HepG2 (cell line): Measurements from ENCODE around the gene MVB12A. TPM values are rescaled to one million over a fixed set of nuclear protein-coding genes. Genes with fewer than 3 reads are reported as not detected.

Experiments
- ATAC-seq: fragments of 200-7000 bp; cut with Tn5 transposase; 3 replicates; pipeline ENCODE4 v1.9.1; 2020; ENCODE audit warnings: mild to moderate bottlenecking, moderate library complexity
- BruUV-seq: library from RNA; stranded (reverse); fragments of 400-500 nt; replicated peaks from 2 replicates; lab custom pipeline; 2021; lab: Mats Ljungman, UMichigan
- CTCF ChIA-PET: fragments of 300-600 bp; formaldehyde crosslinking; extraction: SDS; loops from one replicate; lab custom pipeline; 2021; ENCODE audit warnings: low total read pairs, inconsistent platforms, low intra/inter-chr PET ratio; lab: Yijun Ruan, JAX
- POLR2A ChIA-PET: fragments of 350-600 bp; sonication (Branson Sonifier 250); formaldehyde crosslinking; loops from one replicate; lab custom pipeline; 2020; ENCODE audit warnings: antibody characterized with exemption, inconsistent platforms; lab: Yijun Ruan, JAX
- DNase-seq: peaks from one replicate; pipeline ENCODE4 v3.0.0-alpha.2; 2015; ENCODE audit warnings: low spot score
- FAIRE-seq: peaks from 3 replicates; lab custom pipeline; 2011; peaks lifted over from hg19 to GRCh38; lab: Jason Lieb, UNC
- H2AFZ ChIP-seq: one replicate; pipeline ENCODE4 v1.6.1; 2011; ENCODE audit warnings: low read length, inconsistent platforms
- H3K27ac ChIP-seq: fragments of 300-600 bp; 3 replicates; pipeline ENCODE4 v1.8.0; 2011; ENCODE audit warnings: mixed run types, mild to moderate bottlenecking, mixed read lengths, low read length, inconsistent platforms; ENCODE audit not compliant: insufficient read depth; ENCODE audit errors: extremely low read length
- H3K27me3 ChIP-seq, 2 experiments: fragments of 200-600 bp in 1 of 2; 2 replicates in 1 of 2; 3 replicates in 1 of 2; pipeline versions ENCODE4 v1.6.0 to v1.8.0; 2011; ENCODE audit warnings: low read length in 2 of 2, mild to moderate bottlenecking in 2 of 2, moderate library complexity in 2 of 2, inconsistent platforms in 1 of 2; ENCODE audit not compliant: insufficient read depth in 2 of 2, control insufficient read depth in 1 of 2
- H3K36me3 ChIP-seq, 2 experiments: fragments of 200-600 bp in 1 of 2; replicated peaks in 1 of 2; 2 replicates in 1 of 2; 3 replicates in 1 of 2; pipeline versions ENCODE4 v1.5.1 to v1.8.0; 2011; ENCODE audit warnings: low read length in 2 of 2, inconsistent platforms in 1 of 2; ENCODE audit not compliant: insufficient read depth in 2 of 2, control insufficient read depth in 1 of 2
- H3K4me1 ChIP-seq: 2 replicates; pipeline ENCODE4 v1.5.1; 2012; ENCODE audit warnings: low read length, inconsistent platforms; ENCODE audit not compliant: insufficient read depth
- H3K4me2 ChIP-seq: 2 replicates; pipeline ENCODE4 v1.6.0; 2011; ENCODE audit warnings: low read depth, low read length, inconsistent platforms
- H3K4me3 ChIP-seq, 3 experiments: fragments of 200-600 bp in 1 of 3; sonication (generic), shearing (Covaris generic) in 1 of 3; replicated peaks in 1 of 3; 2 replicates each; pipeline ENCODE4 v1.5.1; 2011 to 2016; ENCODE audit warnings: low read length in 3 of 3, inconsistent platforms in 2 of 3, low read depth in 2 of 3, mild to moderate bottlenecking in 2 of 3, control low read depth in 1 of 3, mixed read lengths in 1 of 3; ENCODE audit not compliant: insufficient read depth in 1 of 3
- H3K79me2 ChIP-seq: one replicate; pipeline ENCODE4 v1.6.1; 2011; ENCODE audit warnings: low read length, inconsistent platforms; ENCODE audit not compliant: insufficient read depth
- H3K9ac ChIP-seq: 2 replicates; pipeline ENCODE4 v1.6.0; 2011; ENCODE audit warnings: mild to moderate bottlenecking, low read depth, low read length, inconsistent platforms; ENCODE audit not compliant: insufficient read depth
- H3K9me3 ChIP-seq: 2 replicates; pipeline ENCODE4 v1.5.1; 2012; ENCODE audit warnings: mild to moderate bottlenecking, low read length
- H4K20me1 ChIP-seq: 2 replicates; pipeline ENCODE4 v1.6.0; 2011; ENCODE audit warnings: inconsistent platforms, mild to moderate bottlenecking, low read length, moderate library complexity; ENCODE audit not compliant: insufficient read depth
- CHD4 ChIP-seq: fragments of 200-600 bp; sonication (generic); IDR thresholded peaks from 2 replicates; pipeline ENCODE4 v1.7.0; 2017; ENCODE audit warnings: mild to moderate bottlenecking, low read length, borderline replicate concordance
- DNMT3B ChIP-seq: conservative IDR thresholded peaks from 2 replicates; pipeline ENCODE4 v1.6.1; 2016; ENCODE audit warnings: missing biosample characterization, control low read depth
- PITX1 ChIP-seq: sonication (generic); formaldehyde crosslinking; IDR thresholded peaks from 2 replicates; pipeline ENCODE4 v1.5.1; 2020; ENCODE audit warnings: mild to moderate bottlenecking, missing genetic modification reagents
- RBAK ChIP-seq: sonication (generic); formaldehyde crosslinking; IDR thresholded peaks from 2 replicates; pipeline ENCODE4 v1.5.1; 2020; ENCODE audit warnings: mild to moderate bottlenecking, missing genetic modification reagents
- TOE1 ChIP-seq: sonication (generic); formaldehyde crosslinking; IDR thresholded peaks from 2 replicates; pipeline ENCODE4 v1.4.0; 2020; ENCODE audit warnings: mild to moderate bottlenecking, missing genetic modification reagents
- ZBTB1 ChIP-seq: sonication (generic); formaldehyde crosslinking; IDR thresholded peaks from 2 replicates; pipeline ENCODE4 v1.4.0; 2020; ENCODE audit warnings: missing genetic modification reagents, borderline replicate concordance
- ZFY ChIP-seq: sonication (generic); formaldehyde crosslinking; IDR thresholded peaks from 2 replicates; pipeline ENCODE4 v1.4.0; 2020; ENCODE audit warnings: missing genetic modification reagents
- ZNF616 ChIP-seq: sonication (generic); formaldehyde crosslinking; IDR thresholded peaks from 2 replicates; pipeline ENCODE4 v1.5.0; 2020; ENCODE audit warnings: low read depth, mild to moderate bottlenecking, missing genetic modification reagents
- ZNF720 ChIP-seq: sonication (generic); formaldehyde crosslinking; IDR thresholded peaks from 2 replicates; pipeline ENCODE4 v1.4.0; 2020; ENCODE audit warnings: missing genetic modification reagents
- ZNF841 ChIP-seq: sonication (generic); formaldehyde crosslinking; IDR thresholded peaks from 2 replicates; pipeline ENCODE4 v1.8.1; 2023; ENCODE audit warnings: missing genetic modification reagents, borderline replicate concordance
- WGBS: methylation state at CpG from one replicate; pipeline ENCODE4 v1.1.6; 2017; ENCODE audit warnings: low lambda C conversion rate; 5-methylcytosine and 5-hydroxymethylcytosine counted together
- in situ Hi-C: cut with HindIII; loops from 2 replicates; pipeline ENCODE4 v1.10.0; 2017; ENCODE audit warnings: low pct_unique_long_range_greater_than_20kb; ENCODE audit not compliant: extremely low pct_ligation_motif_present
- intact Hi-C: fragments of 100-400 bp; cut with micrococcal nuclease; formaldehyde crosslinking; loops from one replicate; pipeline ENCODE4 v1.10.0; 2022; ENCODE audit not compliant: unreplicated experiment
- polyA plus RNA-seq, 8 experiments: library from polyadenylated mRNA; depleted of rRNA in 3 of 8; stranded (reverse) in 7 of 8; unstranded in 1 of 8; fragments of >200 nt; fragmentation: Illumina TruSeq in 4 of 8; extraction: Trizol in 4 of 8; gene quantifications; 2 replicates each; pipeline versions ENCODE4 v1.2.1 to v1.2.3, GENCODE V29; 2011 to 2016; ENCODE audit warnings: low read depth in 4 of 8, missing spikeins in 1 of 8, mixed read lengths in 1 of 8; ENCODE audit not compliant: insufficient read depth in 1 of 8
- total RNA-seq, 5 experiments: library from RNA; depleted of rRNA; stranded (reverse); fragments of >200 nt; fragmentation: Illumina TruSeq; extraction: Trizol; gene quantifications; 2 replicates each; pipeline ENCODE4 v1.2.3, GENCODE V29; 2016; ENCODE audit warnings: low read depth in 1 of 5
- TF ChIP-seq, protein P1 (sequence below): IDR thresholded peaks from 2 replicates; pipeline ENCODE4 v1.6.1; 2016; ENCODE audit warnings: low read depth, control low read depth
- TF ChIP-seq, protein P2 (sequence below): sonication (generic); formaldehyde crosslinking; IDR thresholded peaks from 2 replicates; pipeline ENCODE4 v1.8.1; 2023; ENCODE audit warnings: mild to moderate bottlenecking, missing genetic modification reagents, borderline replicate concordance
- TF ChIP-seq, protein P3 (sequence below): sonication (generic); formaldehyde crosslinking; IDR thresholded peaks from 2 replicates; pipeline ENCODE4 v1.4.0; 2020; ENCODE audit warnings: missing genetic modification reagents, borderline replicate concordance
- TF ChIP-seq, protein P4 (sequence below): IDR thresholded peaks from 2 replicates; pipeline ENCODE4 v1.4.0; 2020; ENCODE audit warnings: mild to moderate bottlenecking, missing genetic modification reagents

The MVB12A gene
- total and polyA plus RNA-seq, 2 of the 13 experiments (the other 11 are each of a cell fraction or from before 2014, with no cell fraction given): 35.7 to 36.1 TPM

DNA sequence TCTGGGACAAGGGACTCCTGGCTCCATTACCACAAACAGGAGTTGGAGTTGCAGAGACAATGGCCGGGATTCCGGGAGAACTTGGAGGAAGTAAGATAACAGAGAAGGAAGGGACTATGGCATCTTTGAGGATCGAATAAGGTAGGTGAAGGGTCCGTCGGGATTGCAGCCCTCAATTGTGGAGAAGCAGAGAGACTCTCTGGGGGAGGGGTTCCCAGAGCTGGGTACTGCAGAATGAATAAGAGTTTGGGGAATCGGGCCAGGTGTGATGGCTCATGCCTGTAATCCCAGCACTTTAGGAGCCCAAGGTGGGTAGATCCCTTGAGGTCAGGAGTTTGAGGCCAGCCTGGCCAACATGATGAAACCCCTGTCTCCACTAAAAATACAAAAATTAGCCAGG, 18.2 kb upstream of the MVB12A start:
- BruUV-seq: no TSS peak
- FAIRE-seq: no peak
- intact Hi-C loops: no loop called here
- TF ChIP-seq, protein P1, sequence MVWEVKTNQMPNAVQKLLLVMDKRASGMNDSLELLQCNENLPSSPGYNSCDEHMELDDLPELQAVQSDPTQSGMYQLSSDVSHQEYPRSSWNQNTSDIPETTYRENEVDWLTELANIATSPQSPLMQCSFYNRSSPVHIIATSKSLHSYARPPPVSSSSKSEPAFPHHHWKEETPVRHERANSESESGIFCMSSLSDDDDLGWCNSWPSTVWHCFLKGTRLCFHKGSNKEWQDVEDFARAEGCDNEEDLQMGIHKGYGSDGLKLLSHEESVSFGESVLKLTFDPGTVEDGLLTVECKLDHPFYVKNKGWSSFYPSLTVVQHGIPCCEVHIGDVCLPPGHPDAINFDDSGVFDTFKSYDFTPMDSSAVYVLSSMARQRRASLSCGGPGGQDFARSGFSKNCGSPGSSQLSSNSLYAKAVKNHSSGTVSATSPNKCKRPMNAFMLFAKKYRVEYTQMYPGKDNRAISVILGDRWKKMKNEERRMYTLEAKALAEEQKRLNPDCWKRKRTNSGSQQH (CRISPR knock-in tag): no peak
- TF ChIP-seq ZBTB1 (CRISPR knock-in tag) (no peak), CHD4 (no peak), TOE1 (CRISPR knock-in tag) (no peak), ZNF720 (no peak), ZFY (no peak), ZNF616 (CRISPR knock-in tag) (no peak), PITX1 (CRISPR knock-in tag) (no peak), RBAK (CRISPR knock-in tag) (no peak), DNMT3B (CRISPR knock-in tag) (no peak), ZNF841 (CRISPR knock-in tag) (no peak)
- TF ChIP-seq, protein P2, sequence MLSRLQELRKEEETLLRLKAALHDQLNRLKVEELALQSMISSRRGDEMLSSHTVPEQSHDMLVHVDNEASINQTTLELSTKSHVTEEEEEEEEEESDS: no peak
- TF ChIP-seq, protein P3, sequence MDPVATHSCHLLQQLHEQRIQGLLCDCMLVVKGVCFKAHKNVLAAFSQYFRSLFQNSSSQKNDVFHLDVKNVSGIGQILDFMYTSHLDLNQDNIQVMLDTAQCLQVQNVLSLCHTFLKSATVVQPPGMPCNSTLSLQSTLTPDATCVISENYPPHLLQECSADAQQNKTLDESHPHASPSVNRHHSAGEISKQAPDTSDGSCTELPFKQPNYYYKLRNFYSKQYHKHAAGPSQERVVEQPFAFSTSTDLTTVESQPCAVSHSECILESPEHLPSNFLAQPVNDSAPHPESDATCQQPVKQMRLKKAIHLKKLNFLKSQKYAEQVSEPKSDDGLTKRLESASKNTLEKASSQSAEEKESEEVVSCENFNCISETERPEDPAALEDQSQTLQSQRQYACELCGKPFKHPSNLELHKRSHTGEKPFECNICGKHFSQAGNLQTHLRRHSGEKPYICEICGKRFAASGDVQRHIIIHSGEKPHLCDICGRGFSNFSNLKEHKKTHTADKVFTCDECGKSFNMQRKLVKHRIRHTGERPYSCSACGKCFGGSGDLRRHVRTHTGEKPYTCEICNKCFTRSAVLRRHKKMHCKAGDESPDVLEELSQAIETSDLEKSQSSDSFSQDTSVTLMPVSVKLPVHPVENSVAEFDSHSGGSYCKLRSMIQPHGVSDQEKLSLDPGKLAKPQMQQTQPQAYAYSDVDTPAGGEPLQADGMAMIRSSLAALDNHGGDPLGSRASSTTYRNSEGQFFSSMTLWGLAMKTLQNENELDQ (CRISPR knock-in tag): no peak
- TF ChIP-seq, protein P4, sequence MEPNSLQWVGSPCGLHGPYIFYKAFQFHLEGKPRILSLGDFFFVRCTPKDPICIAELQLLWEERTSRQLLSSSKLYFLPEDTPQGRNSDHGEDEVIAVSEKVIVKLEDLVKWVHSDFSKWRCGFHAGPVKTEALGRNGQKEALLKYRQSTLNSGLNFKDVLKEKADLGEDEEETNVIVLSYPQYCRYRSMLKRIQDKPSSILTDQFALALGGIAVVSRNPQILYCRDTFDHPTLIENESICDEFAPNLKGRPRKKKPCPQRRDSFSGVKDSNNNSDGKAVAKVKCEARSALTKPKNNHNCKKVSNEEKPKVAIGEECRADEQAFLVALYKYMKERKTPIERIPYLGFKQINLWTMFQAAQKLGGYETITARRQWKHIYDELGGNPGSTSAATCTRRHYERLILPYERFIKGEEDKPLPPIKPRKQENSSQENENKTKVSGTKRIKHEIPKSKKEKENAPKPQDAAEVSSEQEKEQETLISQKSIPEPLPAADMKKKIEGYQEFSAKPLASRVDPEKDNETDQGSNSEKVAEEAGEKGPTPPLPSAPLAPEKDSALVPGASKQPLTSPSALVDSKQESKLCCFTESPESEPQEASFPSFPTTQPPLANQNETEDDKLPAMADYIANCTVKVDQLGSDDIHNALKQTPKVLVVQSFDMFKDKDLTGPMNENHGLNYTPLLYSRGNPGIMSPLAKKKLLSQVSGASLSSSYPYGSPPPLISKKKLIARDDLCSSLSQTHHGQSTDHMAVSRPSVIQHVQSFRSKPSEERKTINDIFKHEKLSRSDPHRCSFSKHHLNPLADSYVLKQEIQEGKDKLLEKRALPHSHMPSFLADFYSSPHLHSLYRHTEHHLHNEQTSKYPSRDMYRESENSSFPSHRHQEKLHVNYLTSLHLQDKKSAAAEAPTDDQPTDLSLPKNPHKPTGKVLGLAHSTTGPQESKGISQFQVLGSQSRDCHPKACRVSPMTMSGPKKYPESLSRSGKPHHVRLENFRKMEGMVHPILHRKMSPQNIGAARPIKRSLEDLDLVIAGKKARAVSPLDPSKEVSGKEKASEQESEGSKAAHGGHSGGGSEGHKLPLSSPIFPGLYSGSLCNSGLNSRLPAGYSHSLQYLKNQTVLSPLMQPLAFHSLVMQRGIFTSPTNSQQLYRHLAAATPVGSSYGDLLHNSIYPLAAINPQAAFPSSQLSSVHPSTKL (CRISPR knock-in tag): no peak

More for the DNA sequence above, 18.2 kb upstream of the MVB12A start:
- in situ Hi-C loops: no loop called here
- Histone ChIP-seq H3K9ac (no peak overlapping the region), H3K4me3 (no peak overlapping the region), H3K4me1 (peaks cover 13% of the 10 kb centered on the region), H3K27me3 (no peaks in the 10 kb centered on the region; a peak in 1 of 5 replicates), H2AFZ (no peak overlapping the region), H3K79me2 (peaks cover 23% of the 10 kb centered on the region), H3K9me3 (no peaks in the 10 kb centered on the region), H3K4me2 (no peak overlapping the region), H3K27ac (no peak overlapping the region), H4K20me1 (no peaks in the 10 kb centered on the region; the same call in 1 of the 2 replicates), H3K36me3 (peaks cover 0 to 8% of the 10 kb centered on the region in 2 experiments; a peak in 3 of 5 replicates)
- ATAC-seq: no peak
- no peak for DNase-seq
- ChIA-PET CTCF (no interaction called here), POLR2A (no interaction called here)
- WGBS: 97% methylated on average over 6 of the region's 6 CpGs
